ENCODE results near the gene GRK3. TPM values are rescaled to one million over a fixed set of nuclear protein-coding genes. Genes with fewer than 3 reads are reported as not detected.

GRK3 gene
- total RNA-seq, 2 experiments from 2014 or later: 7.5 to 8.6 TPM

GRCh38 chr22:25638638-25639037 is 74.2 kb downstream of the GRK3 start:
- DNase-seq: no peak
- Mint-ChIP-seq H3K4me3 (no peak overlapping the region), H3K4me1 (ENCODE audit: low read depth) (no peaks in the 10 kb centered on the region), H3K36me3 (no peaks in the 10 kb centered on the region), H3K27me3 (no peaks in the 10 kb centered on the region), H3K27ac (no peak overlapping the region), H3K9me3 (peaks cover 9% of the 10 kb centered on the region)
- intact Hi-C loops (cut with micrococcal nuclease): no loop called here
- POLR2A ChIA-PET: no interaction called here
- CTCF ChIA-PET: no interaction called here

- Mint-ChIP-seq H3K27me3 (no peaks in the 10 kb centered on the region), H3K27ac (no peak overlapping the region), H3K4me1 (ENCODE audit: low read depth) (no peaks in the 10 kb centered on the region), H3K36me3 (no peaks in the 10 kb centered on the region), H3K4me3 (no peak overlapping the region), H3K9me3 (peaks cover 9% of the 10 kb centered on the region)
- intact Hi-C loops (cut with micrococcal nuclease): no loop called here
- no peak for DNase-seq
- ChIA-PET CTCF (no interaction called here), POLR2A (no interaction called here)
Measured at GRCh38 chr22:25641650-25642049, 77.2 kb downstream of the GRK3 start.

GRCh38 chr22:25643232-25644000 is 78.9 kb downstream of the GRK3 start:
- H3K36me3 Mint-ChIP-seq: no peaks in the 10 kb centered on the region
- H3K27ac Mint-ChIP-seq: no peak overlapping the region
- H3K9me3 Mint-ChIP-seq: peaks cover 9% of the 10 kb centered on the region
- ChIA-PET POLR2A (no interaction called here), CTCF (no interaction called here)
- no peak for DNase-seq
- intact Hi-C loops (cut with micrococcal nuclease): no loop called here
- H3K27me3 Mint-ChIP-seq: no peaks in the 10 kb centered on the region
- H3K4me1 Mint-ChIP-seq (ENCODE audit: low read depth): no peaks in the 10 kb centered on the region
- H3K4me3 Mint-ChIP-seq: no peak overlapping the region

- no peaks in the 10 kb centered on the region for H3K36me3 Mint-ChIP-seq
- intact Hi-C loops (cut with micrococcal nuclease): no loop called here
- ChIA-PET CTCF (interaction anchor here (1.2 kb wide), 1 partner anchor 129 kb away, joined by 3 read pairs; no protein-coding TSS in a partner anchor), POLR2A (no interaction called here)
- no peak overlapping the region for H3K4me3 Mint-ChIP-seq
- no peaks in the 10 kb centered on the region for H3K27me3 Mint-ChIP-seq
- DNase-seq: no peak
- H3K27ac Mint-ChIP-seq: no peak overlapping the region
- H3K4me1 Mint-ChIP-seq (ENCODE audit: low read depth): no peaks in the 10 kb centered on the region
- peaks cover 9% of the 10 kb centered on the region for H3K9me3 Mint-ChIP-seq
Measured at GRCh38 chr22:25644122-25644521, 79.6 kb downstream of the GRK3 start.

- intact Hi-C loops (cut with micrococcal nuclease): no loop called here
- POLR2A ChIA-PET: no interaction called here
- CTCF ChIA-PET: interaction anchor here (1.2 kb wide), 1 partner anchor 128 kb away, joined by 3 read pairs; no protein-coding TSS in a partner anchor
- no peaks in the 10 kb centered on the region for H3K4me1 Mint-ChIP-seq (ENCODE audit: low read depth)
- H3K27me3 Mint-ChIP-seq: no peaks in the 10 kb centered on the region
- no peak for DNase-seq
- peaks cover under 1% of the 10 kb centered on the region for H3K9me3 Mint-ChIP-seq
- no peak overlapping the region for H3K4me3 Mint-ChIP-seq
- H3K27ac Mint-ChIP-seq: no peak overlapping the region
- no peaks in the 10 kb centered on the region for H3K36me3 Mint-ChIP-seq
Measured at GRCh38 chr22:25645266-25645665, 80.8 kb downstream of the GRK3 start.

- H3K9me3 Mint-ChIP-seq: no peaks in the 10 kb centered on the region
- no peak overlapping the region for H3K4me3 Mint-ChIP-seq
- CTCF ChIA-PET: no interaction called here
- POLR2A ChIA-PET: no interaction called here
- H3K4me1 Mint-ChIP-seq (ENCODE audit: low read depth): no peaks in the 10 kb centered on the region
- no peaks in the 10 kb centered on the region for H3K27me3 Mint-ChIP-seq
- no peak for DNase-seq
- H3K27ac Mint-ChIP-seq: no peak overlapping the region
- H3K36me3 Mint-ChIP-seq: no peaks in the 10 kb centered on the region
- intact Hi-C loops (cut with micrococcal nuclease): no loop called here
Measured at GRCh38 chr22:25645964-25646363, 81.5 kb downstream of the GRK3 start.

- intact Hi-C loops (cut with micrococcal nuclease): no loop called here
- no peaks in the 10 kb centered on the region for H3K4me1 Mint-ChIP-seq (ENCODE audit: low read depth)
- no peaks in the 10 kb centered on the region for H3K27me3 Mint-ChIP-seq
- no peak overlapping the region for H3K4me3 Mint-ChIP-seq
- no peak for DNase-seq
- ChIA-PET CTCF (no interaction called here), POLR2A (no interaction called here)
- no peaks in the 10 kb centered on the region for H3K36me3 Mint-ChIP-seq
- no peaks in the 10 kb centered on the region for H3K9me3 Mint-ChIP-seq
- H3K27ac Mint-ChIP-seq: no peak overlapping the region
Measured at GRCh38 chr22:25650833-25651232, 86.4 kb downstream of the GRK3 start.

- intact Hi-C loops (cut with micrococcal nuclease): no loop called here
- Mint-ChIP-seq H3K27ac (no peak overlapping the region), H3K4me1 (ENCODE audit: low read depth) (no peaks in the 10 kb centered on the region), H3K4me3 (no peak overlapping the region), H3K9me3 (no peaks in the 10 kb centered on the region), H3K27me3 (no peaks in the 10 kb centered on the region), H3K36me3 (no peaks in the 10 kb centered on the region)
- no peak for DNase-seq
- ChIA-PET POLR2A (no interaction called here), CTCF (no interaction called here)
Measured at GRCh38 chr22:25651332-25652085, 87.0 kb downstream of the GRK3 start.

- intact Hi-C loops (cut with micrococcal nuclease): no loop called here
- Mint-ChIP-seq H3K27ac (no peak overlapping the region), H3K9me3 (no peaks in the 10 kb centered on the region), H3K4me3 (no peak overlapping the region), H3K4me1 (ENCODE audit: low read depth) (no peaks in the 10 kb centered on the region), H3K27me3 (no peaks in the 10 kb centered on the region), H3K36me3 (no peaks in the 10 kb centered on the region)
- ChIA-PET POLR2A (no interaction called here), CTCF (interaction anchor here (0.8 to 0.9 kb wide), 2 partner anchors 118 to 191 kb away, joined by 4 read pairs; no protein-coding TSS in a partner anchor)
- no peak for DNase-seq
Measured at GRCh38 chr22:25654676-25655075, 90.2 kb downstream of the GRK3 start.

GRCh38 chr22:25655371-25655935 is 91.0 kb downstream of the GRK3 start:
- intact Hi-C loops (cut with micrococcal nuclease): no loop called here
- Mint-ChIP-seq H3K36me3 (no peaks in the 10 kb centered on the region), H3K4me1 (ENCODE audit: low read depth) (no peaks in the 10 kb centered on the region), H3K9me3 (no peaks in the 10 kb centered on the region), H3K27ac (no peak overlapping the region), H3K27me3 (no peaks in the 10 kb centered on the region), H3K4me3 (no peak overlapping the region)
- POLR2A ChIA-PET: no interaction called here
- DNase-seq: no peak
- CTCF ChIA-PET: interaction anchor here (0.7 to 0.9 kb wide), 2 partner anchors 19 to 192 kb away, joined by 3 to 4 read pairs; no protein-coding TSS in a partner anchor

GRCh38 chr22:25656724-25657123 is 92.2 kb downstream of the GRK3 start:
- CTCF ChIA-PET: no interaction called here
- POLR2A ChIA-PET: no interaction called here
- Mint-ChIP-seq H3K4me3 (no peak overlapping the region), H3K4me1 (ENCODE audit: low read depth) (no peaks in the 10 kb centered on the region), H3K27me3 (no peaks in the 10 kb centered on the region), H3K27ac (no peak overlapping the region), H3K9me3 (no peaks in the 10 kb centered on the region), H3K36me3 (no peaks in the 10 kb centered on the region)
- DNase-seq: no peak
- intact Hi-C loops (cut with micrococcal nuclease): no loop called here

- no peak overlapping the region for H3K4me3 Mint-ChIP-seq
- H3K9me3 Mint-ChIP-seq: no peaks in the 10 kb centered on the region
- no peaks in the 10 kb centered on the region for H3K36me3 Mint-ChIP-seq
- ChIA-PET CTCF (no interaction called here), POLR2A (no interaction called here)
- intact Hi-C loops (cut with micrococcal nuclease): no loop called here
- no peaks in the 10 kb centered on the region for H3K4me1 Mint-ChIP-seq (ENCODE audit: low read depth)
- H3K27ac Mint-ChIP-seq: no peak overlapping the region
- no peak for DNase-seq
- H3K27me3 Mint-ChIP-seq: no peaks in the 10 kb centered on the region
Measured at GRCh38 chr22:25658633-25659032, 94.2 kb downstream of the GRK3 start.

Measured in activated CD4-positive, alpha-beta memory T cell treated with anti-CD3 and anti-CD28 coated beads for 36 hours (primary cell).